Astrocyte (in vitro differentiated cells and primary cell): Measurements from ENCODE around the gene LNX2.

Experiments
- CTCF ChIP-seq: IDR thresholded peaks from 2 replicates; pipeline ENCODE4 v1.5.1; 2011; ENCODE audit warnings: low read depth, mild to moderate bottlenecking, inconsistent platforms, low read length, moderate library complexity; ENCODE audit not compliant: insufficient read depth
- EZH2 ChIP-seq: IDR thresholded peaks from 2 replicates; pipeline ENCODE4 v1.6.1; 2012; ENCODE audit warnings: mild to moderate bottlenecking, low read length, inconsistent platforms; ENCODE audit not compliant: insufficient read depth

- TF ChIP-seq CTCF (no peak), EZH2 (no peak)
These were observed 114.5 kb downstream of the LNX2 start for GRCh38 chr13:27505792-27506191.
